ENCODE measurements around the gene NEU1.

- TF ChIP-seq, protein P1, sequence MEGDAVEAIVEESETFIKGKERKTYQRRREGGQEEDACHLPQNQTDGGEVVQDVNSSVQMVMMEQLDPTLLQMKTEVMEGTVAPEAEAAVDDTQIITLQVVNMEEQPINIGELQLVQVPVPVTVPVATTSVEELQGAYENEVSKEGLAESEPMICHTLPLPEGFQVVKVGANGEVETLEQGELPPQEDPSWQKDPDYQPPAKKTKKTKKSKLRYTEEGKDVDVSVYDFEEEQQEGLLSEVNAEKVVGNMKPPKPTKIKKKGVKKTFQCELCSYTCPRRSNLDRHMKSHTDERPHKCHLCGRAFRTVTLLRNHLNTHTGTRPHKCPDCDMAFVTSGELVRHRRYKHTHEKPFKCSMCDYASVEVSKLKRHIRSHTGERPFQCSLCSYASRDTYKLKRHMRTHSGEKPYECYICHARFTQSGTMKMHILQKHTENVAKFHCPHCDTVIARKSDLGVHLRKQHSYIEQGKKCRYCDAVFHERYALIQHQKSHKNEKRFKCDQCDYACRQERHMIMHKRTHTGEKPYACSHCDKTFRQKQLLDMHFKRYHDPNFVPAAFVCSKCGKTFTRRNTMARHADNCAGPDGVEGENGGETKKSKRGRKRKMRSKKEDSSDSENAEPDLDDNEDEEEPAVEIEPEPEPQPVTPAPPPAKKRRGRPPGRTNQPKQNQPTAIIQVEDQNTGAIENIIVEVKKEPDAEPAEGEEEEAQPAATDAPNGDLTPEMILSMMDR (IDR thresholded peaks at IDR 0.05): no peak
- no peak for TF ChIP-seq EZH2 (IDR thresholded peaks at IDR 0.05; ENCODE audit: borderline replicate concordance, insufficient read depth, low read depth, low read length, poor library complexity, severe bottlenecking)
These were observed 26.8 kb upstream of the NEU1 start for GRCh38 chr6:31889331-31889972.
